GM21381 (cell line): ENCODE measurements around the gene AMOTL2.

Experiments used
- ATAC-seq: cut with Tn5 transposase; IDR thresholded peaks from one replicate; pipeline ENCODE4 v1.9.1; 2021; ENCODE audit warnings: mild to moderate bottlenecking, moderate library complexity; ENCODE audit not compliant: unreplicated experiment

The AMOTL2 gene

DNA sequence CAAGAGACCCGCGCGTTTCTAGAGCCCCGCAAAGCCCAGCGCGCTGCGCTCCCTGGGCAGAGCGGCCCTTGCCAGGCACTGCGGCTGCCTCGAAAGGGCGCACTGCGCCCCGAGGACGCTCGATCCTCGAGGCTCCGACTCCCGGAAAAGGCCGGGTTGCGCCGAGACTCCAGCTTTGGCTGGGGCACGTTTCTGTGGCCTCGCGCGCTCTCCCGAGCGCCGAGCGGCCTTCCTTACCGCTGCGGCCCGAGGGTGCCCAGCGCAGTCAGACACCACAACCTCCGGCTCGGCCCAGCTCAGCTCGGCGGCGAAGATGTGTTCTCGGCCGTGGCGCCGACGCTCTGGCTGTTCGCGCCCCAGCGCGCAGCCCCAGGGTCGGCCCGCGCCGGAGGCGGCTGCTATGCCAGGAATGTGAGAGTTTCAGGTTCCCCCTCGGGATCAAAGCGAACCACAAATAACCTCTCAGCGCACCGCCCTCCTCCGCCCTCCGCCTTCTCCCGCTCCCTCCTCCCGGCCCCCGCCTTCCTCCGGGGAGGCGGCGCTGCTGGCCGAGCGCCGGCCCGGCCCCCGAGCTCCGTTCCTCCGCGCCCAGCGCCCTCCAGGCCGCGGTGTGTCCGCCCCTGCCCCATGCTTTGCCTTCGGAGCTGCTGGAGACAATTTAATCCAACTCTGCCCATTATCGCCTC, at the start of gene AMOTL2:
Gene AMOTL2, minus strand, starts transcription at position 343 of the 686 bp plus-strand sequence. CDS start 3,014 bp downstream, outside the sequence.
- ATAC-seq, result no peak

- ATAC-seq, result no peak
These were observed 48.9 kb upstream of the AMOTL2 start for GRCh38 chr3:134423153-134423552.

DNA sequence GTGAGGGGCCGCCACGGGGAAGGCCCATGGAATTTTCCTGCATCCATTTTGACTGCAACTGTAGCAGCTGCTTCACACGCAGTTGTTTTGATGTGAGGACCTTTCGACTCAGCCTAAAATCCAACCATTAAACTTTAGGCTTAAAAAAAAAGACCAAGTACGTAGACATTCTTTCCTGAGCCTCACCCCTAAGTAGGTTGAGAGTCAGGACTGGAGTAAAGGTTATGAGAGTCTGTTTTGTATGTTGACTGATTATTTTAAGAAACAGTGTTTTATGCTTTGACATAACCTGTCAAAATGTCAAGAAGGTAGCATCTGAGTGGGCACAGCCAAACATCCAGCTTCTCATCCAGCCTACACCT, 45.7 kb upstream of the AMOTL2 start:
- ATAC-seq, result no peak

DNA sequence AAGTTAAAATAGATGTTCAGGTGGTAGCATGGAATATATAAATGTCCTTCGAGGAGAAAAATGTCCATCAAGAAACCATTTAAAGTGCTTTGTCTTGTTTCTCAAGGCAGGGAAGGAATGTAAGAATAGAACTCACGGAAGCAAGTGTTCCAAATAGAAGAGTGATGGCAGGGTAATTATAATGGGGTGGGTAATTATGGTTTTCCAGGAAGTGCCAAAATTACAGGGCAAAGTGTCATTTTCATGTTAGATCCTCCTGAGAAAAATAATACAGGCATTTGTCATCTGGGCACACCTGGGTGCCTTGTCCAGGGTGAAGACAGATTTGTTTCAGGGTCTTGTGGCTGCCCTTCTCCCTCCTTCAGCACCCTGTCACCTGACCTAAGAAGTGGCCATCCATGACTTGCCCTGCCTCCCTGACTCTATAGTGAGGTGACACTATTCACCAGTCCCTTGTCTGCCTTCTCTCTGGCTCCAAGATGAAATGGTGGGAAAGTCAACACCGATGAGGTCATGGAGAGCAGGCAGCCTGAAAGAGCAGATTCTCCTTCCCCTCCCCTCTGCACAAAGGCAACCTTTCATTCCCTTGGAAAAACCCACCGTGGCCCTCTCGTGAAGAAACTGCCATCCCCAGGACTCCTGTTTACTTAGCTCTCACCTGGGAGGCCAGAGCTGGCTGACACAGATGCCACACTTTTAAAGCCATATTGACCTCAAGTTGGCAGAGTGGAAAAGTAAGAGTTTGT, 45.1 kb upstream of the AMOTL2 start:
- no peak for ATAC-seq

- ATAC-seq, result no peak
These were observed 34.8 kb upstream of the AMOTL2 start for GRCh38 chr3:134409041-134409440.

DNA sequence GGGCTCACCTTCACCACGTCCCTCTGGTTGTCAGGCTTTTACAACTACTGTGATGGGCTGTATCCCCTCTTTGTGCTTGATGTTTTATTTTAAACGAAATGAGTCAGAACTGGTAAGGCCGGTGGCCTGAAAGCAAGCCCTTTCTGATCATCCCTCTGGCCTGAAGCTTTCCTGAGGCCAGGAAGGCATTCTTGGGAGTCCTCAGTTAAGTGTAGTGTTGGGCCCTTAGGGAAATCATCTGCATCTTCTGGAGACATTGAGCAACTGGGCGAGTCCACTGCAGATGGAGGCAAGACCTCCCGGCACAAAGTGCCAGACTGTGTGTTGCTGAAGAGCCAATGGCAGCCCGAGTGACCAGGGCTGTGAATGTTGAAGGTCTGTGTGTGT, 33.0 kb upstream of the AMOTL2 start:
- no peak for ATAC-seq

- ATAC-seq, result no peak
These were observed 32.3 kb upstream of the AMOTL2 start for GRCh38 chr3:134406331-134407238.

- no peak for ATAC-seq
These were observed 30.2 kb upstream of the AMOTL2 start for GRCh38 chr3:134404366-134404885.

DNA sequence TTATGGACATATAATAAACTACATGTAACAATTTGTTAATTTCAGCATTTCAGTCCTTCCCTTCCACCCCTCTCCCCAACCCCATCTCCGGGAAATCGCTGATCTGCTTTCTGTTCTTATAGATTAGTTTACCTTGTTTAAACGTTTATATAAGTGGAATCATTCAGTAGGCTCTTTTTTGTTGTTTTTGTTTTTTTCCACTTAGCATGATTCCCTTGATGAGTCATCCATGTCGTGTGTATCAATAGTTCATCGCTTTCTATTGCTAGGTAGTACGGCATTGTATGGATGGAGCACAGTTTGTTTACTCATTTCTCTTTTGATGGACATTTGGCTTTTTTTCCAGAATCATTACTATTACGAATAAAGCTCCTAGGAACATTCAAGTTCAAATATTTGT, 23.5 kb upstream of the AMOTL2 start:
- no peak for ATAC-seq

DNA sequence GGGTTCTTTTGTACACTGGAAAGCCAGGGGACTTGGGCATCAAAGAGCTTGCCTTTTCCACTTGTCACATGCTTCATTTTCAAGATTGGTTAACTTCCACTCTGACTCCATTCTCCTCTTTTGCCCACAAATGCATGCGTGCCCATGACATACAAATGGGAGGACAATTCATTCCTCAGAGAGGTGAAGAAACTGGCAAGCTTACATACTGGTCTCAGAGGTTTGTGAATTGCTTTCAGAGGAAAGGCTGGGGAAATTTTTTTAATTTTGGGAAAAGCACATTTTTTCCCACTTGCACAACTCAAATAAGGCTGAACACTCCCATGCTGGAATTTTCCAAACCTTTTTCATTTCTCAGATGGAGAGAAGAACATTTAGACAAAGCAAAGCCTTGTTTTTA, 20.9 kb upstream of the AMOTL2 start:
- no peak for ATAC-seq

DNA sequence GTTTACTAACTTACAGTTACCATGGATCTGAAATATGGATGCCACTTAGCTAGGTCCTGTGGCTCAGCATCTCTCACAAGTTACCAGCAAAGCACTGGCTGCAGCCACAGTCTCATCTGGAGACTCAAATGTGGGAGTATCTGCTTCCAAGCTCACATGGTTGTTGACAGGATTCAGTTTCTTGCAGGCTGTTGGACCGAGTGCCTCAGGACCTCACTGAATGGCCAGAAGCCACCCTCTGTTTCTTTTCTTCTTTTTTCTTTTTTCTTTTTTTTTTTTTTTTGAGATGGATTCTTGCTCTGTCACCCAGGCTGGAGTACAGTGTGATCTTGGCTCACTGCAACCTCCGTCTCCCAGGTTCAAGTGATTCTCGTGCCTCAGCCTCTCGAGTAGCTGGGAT, 20.1 kb upstream of the AMOTL2 start:
- ATAC-seq, result no peak

- ATAC-seq, result no peak
These were observed 18.8 kb upstream of the AMOTL2 start for GRCh38 chr3:134393074-134393473.

DNA sequence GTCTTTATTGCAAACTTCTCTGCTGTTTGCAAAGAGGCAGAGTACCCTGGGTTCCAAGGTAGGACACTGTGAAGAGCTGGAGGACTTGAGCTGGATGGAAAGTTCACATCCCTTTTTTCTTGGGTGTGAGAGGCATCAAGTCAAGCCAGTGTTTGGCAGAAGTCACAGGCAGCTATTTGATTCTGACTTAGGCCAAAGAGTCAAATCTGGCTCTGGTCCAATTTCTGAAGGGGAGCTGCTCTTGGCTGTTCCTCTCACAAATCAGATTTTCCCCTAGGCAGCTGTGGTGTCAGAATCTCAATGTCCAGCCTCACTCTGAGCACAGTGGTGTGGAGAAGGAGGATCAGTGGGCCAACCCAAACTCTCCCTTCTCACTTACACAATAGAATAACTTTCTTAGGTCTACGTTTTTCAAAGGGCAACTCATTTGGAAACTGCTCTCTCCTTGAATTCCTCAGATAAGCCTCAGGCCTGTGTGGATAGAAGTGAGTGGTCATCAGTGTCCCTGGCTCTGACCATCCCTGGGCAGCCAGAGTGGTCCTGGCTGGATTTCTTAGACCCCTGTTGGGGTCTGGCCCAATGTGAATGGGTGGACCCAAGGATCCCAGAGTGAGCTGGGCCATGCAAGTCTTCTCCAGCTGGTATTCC, 18.2 kb upstream of the AMOTL2 start:
- no peak for ATAC-seq

GRCh38 chr3:134389865-134390264, 15.6 kb upstream of the AMOTL2 start:
- no peak for ATAC-seq

GRCh38 chr3:134388788-134389485, 14.7 kb upstream of the AMOTL2 start:
- ATAC-seq, result no peak

GRCh38 chr3:134388292-134388691, 14.0 kb upstream of the AMOTL2 start:
- no peak for ATAC-seq

DNA sequence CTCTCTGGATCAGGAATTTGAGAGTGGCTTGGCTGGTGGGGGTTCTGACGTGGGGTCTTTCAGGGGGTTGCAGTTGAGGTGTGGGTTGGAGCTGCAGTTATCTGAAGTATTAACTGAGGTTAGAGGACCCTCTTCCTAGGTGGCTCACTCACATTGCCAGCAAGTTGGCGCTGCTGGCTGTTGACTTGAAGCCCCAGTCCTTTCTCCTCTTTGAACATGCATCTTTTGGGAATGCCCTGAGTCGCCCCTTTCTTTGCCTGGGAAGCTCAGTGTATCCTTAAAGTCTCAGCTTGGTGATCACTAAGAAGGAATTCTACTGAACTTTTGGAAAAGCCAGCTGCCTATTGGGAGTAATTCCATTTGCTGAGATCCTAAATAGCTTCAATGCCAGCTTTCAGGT, 13.0 kb upstream of the AMOTL2 start:
- ATAC-seq, result no peak

- no peak for ATAC-seq
These were observed 10.7 kb upstream of the AMOTL2 start for GRCh38 chr3:134384963-134385362.

DNA sequence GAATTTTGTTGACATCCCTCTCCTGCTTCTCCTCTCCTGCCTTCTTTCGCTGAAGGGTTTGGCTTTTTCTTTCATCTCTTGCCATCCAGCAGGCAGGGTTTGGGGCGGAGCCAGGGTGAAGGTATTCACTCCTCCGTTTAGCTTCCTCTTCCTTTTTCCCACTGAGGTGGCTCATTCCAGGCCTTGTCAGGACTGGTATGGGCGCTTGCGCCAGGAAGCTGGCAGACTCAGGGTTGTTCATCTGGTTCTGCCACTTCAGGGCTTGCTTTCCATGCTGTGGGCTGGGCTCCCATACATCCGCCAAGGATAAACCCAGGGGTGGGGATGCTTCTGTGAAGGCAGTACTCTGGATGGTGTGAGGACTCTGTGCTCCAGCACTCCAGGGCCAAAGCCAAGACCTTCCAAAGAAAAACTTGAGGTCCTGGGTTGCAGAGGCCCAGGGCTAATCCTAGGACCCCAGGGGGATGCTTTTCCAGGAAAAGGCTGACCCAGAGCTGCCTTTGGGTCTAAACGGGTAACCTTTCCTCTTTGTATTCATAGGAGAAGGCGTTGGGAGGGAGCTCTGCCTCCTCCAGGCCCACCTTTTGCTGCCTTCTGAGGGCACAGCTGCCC, 7.7 kb upstream of the AMOTL2 start:
- no peak for ATAC-seq

GRCh38 chr3:134381076-134381475, 6.8 kb upstream of the AMOTL2 start:
- ATAC-seq, result no peak
